ENCODE measurements around the gene NKX2-4. TPM values are rescaled to one million over a fixed set of nuclear protein-coding genes. Genes with fewer than 3 reads are reported as not detected.
"Not testable (repeated sequence)": the region's sequence is repeated elsewhere in the genome, so short reads cannot be mapped to it uniquely, and the experiment has no call there.

The NKX2-4 gene
- total RNA-seq, 4 donors from 2014 or later = not detected

GRCh38 chr20:21373436-21373835, 23.9 kb downstream of the NKX2-4 start:
- Histone ChIP-seq H3K4me3 (no peak overlapping the region), H3K9me3 (no peaks in the 10 kb centered on the region), H3K36me3 (peaks cover 29% of the 10 kb centered on the region), H3K4me1 (no peaks in the 10 kb centered on the region), H3K27ac (no peak overlapping the region), H3K27me3 (no peaks in the 10 kb centered on the region)
- TF ChIP-seq CTCF (IDR thresholded peaks at IDR 0.05) (no peak), POLR2AphosphoS5 (IDR thresholded peaks at IDR 0.05) (no peak), POLR2A (IDR thresholded peaks at IDR 0.05) (no peak), EP300 (IDR thresholded peaks at IDR 0.05) (no peak)
- DNase-seq (ENCODE audit: low spot score in 2 of 2) = no peak
- WGBS = 85% methylated on average over 1 of the region's 1 CpG

GRCh38 chr20:21372016-21372415, 25.3 kb downstream of the NKX2-4 start:
- Histone ChIP-seq H3K36me3 (peaks cover 40% of the 10 kb centered on the region), H3K27me3 (no peaks in the 10 kb centered on the region), H3K27ac (no peak overlapping the region), H3K4me1 (no peaks in the 10 kb centered on the region), H3K9me3 (no peaks in the 10 kb centered on the region), H3K4me3 (no peak overlapping the region)
- 72% methylated on average over 2 of the region's 2 CpGs for WGBS
- TF ChIP-seq POLR2AphosphoS5 (IDR thresholded peaks at IDR 0.05) (no peak), CTCF (IDR thresholded peaks at IDR 0.05) (no peak), POLR2A (IDR thresholded peaks at IDR 0.05) (no peak), EP300 (IDR thresholded peaks at IDR 0.05) (no peak)
- DNase-seq (ENCODE audit: low spot score in 2 of 2) = no peak

- no peak overlapping the region for H3K4me3 ChIP-seq
Observed at GRCh38 chr20:21371193-21371592, 26.1 kb downstream of the NKX2-4 start.

GRCh38 chr20:21368791-21369190, 28.5 kb downstream of the NKX2-4 start:
- Histone ChIP-seq H3K4me1 (no peaks in the 10 kb centered on the region), H3K9me3 (no peaks in the 10 kb centered on the region), H3K27me3 (no peaks in the 10 kb centered on the region), H3K36me3 (peaks cover 52% of the 10 kb centered on the region), H3K27ac (no peak overlapping the region), H3K4me3 (no peak overlapping the region)
- WGBS = 43% methylated on average over 2 of the region's 2 CpGs
- TF ChIP-seq POLR2AphosphoS5 (IDR thresholded peaks at IDR 0.05) = no peak
- TF ChIP-seq EP300 (IDR thresholded peaks at IDR 0.05) = no peak
- no peak for TF ChIP-seq CTCF (IDR thresholded peaks at IDR 0.05)
- TF ChIP-seq POLR2A (IDR thresholded peaks at IDR 0.05) = no peak
- DNase-seq (ENCODE audit: low spot score in 2 of 2) = no peak

More at GRCh38 chr20:21371193-21371592, 26.1 kb downstream of the NKX2-4 start:
- H3K36me3 ChIP-seq = peaks cover 44% of the 10 kb centered on the region
- H3K9me3 ChIP-seq = no peaks in the 10 kb centered on the region
- H3K27me3 ChIP-seq = no peaks in the 10 kb centered on the region
- 94% methylated on average over 1 of the region's 1 CpG for WGBS
- DNase-seq (ENCODE audit: low spot score in 2 of 2) = no peak
- TF ChIP-seq POLR2A (IDR thresholded peaks at IDR 0.05) = no peak
- no peak for TF ChIP-seq EP300 (IDR thresholded peaks at IDR 0.05)
- TF ChIP-seq POLR2AphosphoS5 (IDR thresholded peaks at IDR 0.05) = no peak
- TF ChIP-seq CTCF (IDR thresholded peaks at IDR 0.05) = no peak
- no peak overlapping the region for H3K27ac ChIP-seq
- H3K4me1 ChIP-seq = no peaks in the 10 kb centered on the region

- H3K27me3 ChIP-seq; H3K4me3 ChIP-seq; DNase-seq (ENCODE audit: low spot score in 2 of 2); H3K27ac ChIP-seq; H3K4me1 ChIP-seq; H3K9me3 ChIP-seq: not testable (repeated sequence)
- WGBS = 88% methylated on average over 9 of the region's 9 CpGs
- H3K36me3 ChIP-seq = peaks cover 60% of the 10 kb centered on the region
Observed at GRCh38 chr20:21366273-21366672, 31.1 kb downstream of the NKX2-4 start.

- Histone ChIP-seq H3K9me3 (no peaks in the 10 kb centered on the region), H3K36me3 (peaks cover 61% of the 10 kb centered on the region), H3K4me3 (no peak overlapping the region), H3K4me1 (no peaks in the 10 kb centered on the region), H3K27me3 (no peaks in the 10 kb centered on the region), H3K27ac (no peak overlapping the region)
- no peak for TF ChIP-seq POLR2AphosphoS5 (IDR thresholded peaks at IDR 0.05)
- no peak for TF ChIP-seq EP300 (IDR thresholded peaks at IDR 0.05)
- TF ChIP-seq CTCF (IDR thresholded peaks at IDR 0.05) = no peak
- TF ChIP-seq POLR2A (IDR thresholded peaks at IDR 0.05) = no peak
- WGBS = 97% methylated on average over 3 of the region's 3 CpGs
- no peak for DNase-seq (ENCODE audit: low spot score in 2 of 2)
Observed at GRCh38 chr20:21365771-21366170, 31.6 kb downstream of the NKX2-4 start.
